GM12878 (cell line): Measurements from ENCODE around the gene ZNF423. TPM values are rescaled to one million over a fixed set of nuclear protein-coding genes. Genes with fewer than 3 reads are reported as not detected.

Experiments
- ATAC-seq: fragments of 200-7000 bp; cut with Tn5 transposase; 3 replicates; pipeline ENCODE4 v1.9.1; 2020; ENCODE audit warnings: mild to moderate bottlenecking, moderate library complexity
- BruUV-seq: library from RNA; stranded (reverse); fragments of 400-500 nt; replicated peaks from 2 replicates; lab custom pipeline; 2021; lab: Mats Ljungman, UMichigan
- CTCF ChIA-PET: fragments of 300-600 bp; sonication (Branson Sonifier 250); formaldehyde crosslinking; extraction: SDS; loops from one replicate; lab custom pipeline; 2021; ENCODE audit warnings: inconsistent platforms; lab: Yijun Ruan, JAX
- POLR2A ChIA-PET: fragments of 350-600 bp; formaldehyde crosslinking; extraction: SDS; loops from one replicate; lab custom pipeline; 2021; ENCODE audit warnings: inconsistent platforms; lab: Charles Lee
- RAD21 ChIA-PET: fragments of 300-600 bp; sonication (Branson Sonifier 250); formaldehyde crosslinking; loops from one replicate; lab custom pipeline; 2023; ENCODE audit warnings: antibody characterized with exemption; ENCODE audit not compliant: unreplicated experiment; lab: Charles Lee
- SMC1A ChIA-PET: fragments of 300-600 bp; sonication (Branson Sonifier 250); formaldehyde crosslinking; loops from one replicate; lab custom pipeline; 2023; ENCODE audit not compliant: unreplicated experiment, uncharacterized antibody; lab: Charles Lee
- DNase-seq: peaks from one replicate; pipeline ENCODE4 v3.0.0-alpha.2; 2011; ENCODE audit warnings: low read depth, low spot score
- FAIRE-seq: peaks from 3 replicates; lab custom pipeline; 2011; peaks lifted over from hg19 to GRCh38; lab: Jason Lieb, UNC
- H2AFZ ChIP-seq: 2 replicates; pipeline ENCODE4 v1.6.0; 2011; ENCODE audit warnings: low read depth, low read length, control low read depth; ENCODE audit not compliant: control insufficient read depth
- H3K27ac ChIP-seq: 2 replicates; pipeline ENCODE4 v1.5.1; 2011; ENCODE audit warnings: control low read depth; ENCODE audit not compliant: control insufficient read depth, insufficient read depth
- H3K27me3 ChIP-seq, 2 experiments: replicated peaks in 1 of 2; 2 replicates each; pipeline versions ENCODE4 v1.6.0 to v1.6.1; 2011; ENCODE audit warnings: low read length in 1 of 2; ENCODE audit not compliant: control insufficient read depth in 2 of 2, insufficient read depth in 2 of 2
- H3K36me3 ChIP-seq, 2 experiments: 2 replicates each; pipeline ENCODE4 v1.5.1; 2011; ENCODE audit warnings: low read length in 1 of 2; ENCODE audit not compliant: control insufficient read depth in 2 of 2, insufficient read depth in 2 of 2
- H3K4me1 ChIP-seq: 2 replicates; pipeline ENCODE4 v1.6.1; 2011; ENCODE audit warnings: mild to moderate bottlenecking, low read length, moderate library complexity, mixed read lengths; ENCODE audit not compliant: control insufficient read depth, insufficient read depth
- H3K4me2 ChIP-seq: 2 replicates; pipeline ENCODE4 v1.6.0; 2011; ENCODE audit warnings: control low read depth; ENCODE audit not compliant: control insufficient read depth, insufficient read depth
- H3K4me3 ChIP-seq: fragments of 200-600 bp; sonication (generic); 2 replicates; pipeline ENCODE4 v1.5.1; 2016
- H3K79me2 ChIP-seq: 2 replicates; pipeline ENCODE4 v1.6.0; 2011; ENCODE audit warnings: low read length; ENCODE audit not compliant: control insufficient read depth, insufficient read depth
- H3K9ac ChIP-seq: 2 replicates; pipeline ENCODE4 v1.8.0; 2011; ENCODE audit warnings: low read length, control low read depth, mixed read lengths; ENCODE audit not compliant: control insufficient read depth, insufficient read depth
- H3K9me3 ChIP-seq: replicated peaks from 3 replicates; pipeline ENCODE4 v1.5.1; 2011; ENCODE audit warnings: mild to moderate bottlenecking, low read length; ENCODE audit not compliant: control insufficient read depth, insufficient read depth
- H4K20me1 ChIP-seq: 2 replicates; pipeline ENCODE4 v1.6.0; 2011; ENCODE audit not compliant: control insufficient read depth, insufficient read depth
- BACH1 ChIP-seq: fragments of 450-650 bp; IDR thresholded peaks from 2 replicates; pipeline ENCODE4 v1.6.1; 2017; ENCODE audit warnings: mild to moderate bottlenecking, borderline replicate concordance
- EED ChIP-seq: sonication (generic); IDR thresholded peaks from 2 replicates; pipeline ENCODE4 v1.6.1; 2016; ENCODE audit warnings: antibody characterized with exemption, low read depth
- HCFC1 ChIP-seq: fragments of 150-350 bp; IDR thresholded peaks from 2 replicates; pipeline ENCODE4 v1.6.1; 2014; ENCODE audit warnings: low read length
- MTA3 ChIP-seq: IDR thresholded peaks from 2 replicates; pipeline ENCODE4 v1.6.1; 2012; ENCODE audit warnings: low read length, inconsistent platforms, borderline replicate concordance
- PAX8 ChIP-seq: fragments of 450-650 bp; IDR thresholded peaks from 2 replicates; pipeline ENCODE4 v1.6.1; 2017; ENCODE audit warnings: mild to moderate bottlenecking, moderate library complexity
- RAD21 ChIP-seq: IDR thresholded peaks from 2 replicates; pipeline ENCODE4 v1.6.1; 2011; ENCODE audit warnings: mild to moderate bottlenecking, low read depth, low read length, moderate library complexity; ENCODE audit not compliant: insufficient read depth
- SREBF1 ChIP-seq: IDR thresholded peaks from 2 replicates; pipeline ENCODE4 v1.6.1; 2012; ENCODE audit warnings: mild to moderate bottlenecking, low read length
- TCF3 ChIP-seq: IDR thresholded peaks from 2 replicates; pipeline ENCODE4 v1.6.1; 2012; ENCODE audit warnings: low read depth, mild to moderate bottlenecking, low read length, borderline replicate concordance; ENCODE audit not compliant: insufficient read depth
- WGBS: methylation state at CpG from one replicate; pipeline ENCODE4 v1.1.6; 2016; ENCODE audit warnings: low lambda C conversion rate; ENCODE audit not compliant: insufficient replicate concordance, insufficient coverage; ENCODE audit errors: missing lambda C conversion rate; 5-methylcytosine and 5-hydroxymethylcytosine counted together
- in situ Hi-C: fragments of 300-500 bp; cut with MboI; formaldehyde crosslinking; loops from 9 replicates; pipeline ENCODE4 v1.14.3; 2018; ENCODE audit warnings: mixed read lengths
- intact Hi-C: fragments of 100-400 bp; cut with micrococcal nuclease; formaldehyde crosslinking; loops from one replicate; pipeline ENCODE4 v1.14.2; 2022; ENCODE audit not compliant: unreplicated experiment
- polyA plus RNA-seq, 11 experiments: library from polyadenylated mRNA; depleted of rRNA in 4 of 11; unstranded in 6 of 11; stranded (reverse) in 5 of 11; fragments of >200 nt; fragmentation: Nextera tagmentation in 4 of 11; fragmentation: Illumina TruSeq in 1 of 11; extraction: Ambion mirVana in 4 of 11; extraction: Trizol in 1 of 11; gene quantifications; 1 replicate in 1 of 11; 2 replicates in 10 of 11; pipeline versions ENCODE4 v1.2.1 to v1.2.3, GENCODE V29; 2011 to 2016; ENCODE audit warnings: inconsistent platforms in 2 of 11, missing spikeins in 2 of 11, low read depth in 1 of 11
- total RNA-seq, 4 experiments: library from RNA; depleted of rRNA in 3 of 4; stranded (reverse); fragments of >200 nt in 3 of 4; fragmentation: Illumina TruSeq in 1 of 4; extraction: Trizol in 1 of 4; gene quantifications; 2 replicates each; pipeline versions ENCODE4 v1.2.1 to v1.2.3, GENCODE V29; 2013 to 2021
- TF ChIP-seq, protein P1 (sequence below): fragments of 450-650 bp; IDR thresholded peaks from 2 replicates; pipeline ENCODE4 v1.6.1; 2014; ENCODE audit warnings: mild to moderate bottlenecking
- TF ChIP-seq, protein P2 (sequence below): IDR thresholded peaks from 2 replicates; pipeline ENCODE4 v1.6.1; 2011; ENCODE audit warnings: borderline replicate concordance, low read depth, mild to moderate bottlenecking, moderate library complexity, mixed read lengths, low read length; ENCODE audit not compliant: insufficient read depth; ENCODE audit errors: extremely low read length
- TF ChIP-seq, protein P3 (sequence below): fragments of 450-650 bp; IDR thresholded peaks from 2 replicates; pipeline ENCODE4 v1.6.1; 2017; ENCODE audit warnings: low read depth, mild to moderate bottlenecking, moderate library complexity

The ZNF423 gene
- total and polyA plus RNA-seq, 10 of the 15 experiments (the other 5 are each of a cell fraction or from before 2014, with no cell fraction given), result 0.03 to 0.64 (median 0.10) TPM

DNA sequence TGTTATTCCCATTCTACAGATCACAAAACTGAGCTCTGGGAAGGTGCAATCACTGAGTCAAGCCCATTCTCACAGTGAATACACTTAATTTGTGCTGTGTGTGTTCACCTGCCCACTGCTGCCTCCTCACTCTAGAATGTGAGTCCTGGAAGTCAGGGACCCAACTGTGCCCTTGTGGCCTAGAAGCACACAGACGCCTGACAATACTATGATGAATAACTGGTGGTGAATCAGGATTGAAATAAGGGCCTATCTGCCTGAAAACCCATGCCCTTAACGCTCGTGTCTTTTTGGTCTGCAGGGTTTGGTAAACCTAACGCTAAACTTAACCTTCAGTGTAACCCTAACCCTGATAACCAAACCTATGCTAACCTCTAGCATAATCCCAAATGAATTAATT lies 80.3 kb downstream of the ZNF423 start:
- no peak for TF ChIP-seq MTA3
- TF ChIP-seq, protein P1, sequence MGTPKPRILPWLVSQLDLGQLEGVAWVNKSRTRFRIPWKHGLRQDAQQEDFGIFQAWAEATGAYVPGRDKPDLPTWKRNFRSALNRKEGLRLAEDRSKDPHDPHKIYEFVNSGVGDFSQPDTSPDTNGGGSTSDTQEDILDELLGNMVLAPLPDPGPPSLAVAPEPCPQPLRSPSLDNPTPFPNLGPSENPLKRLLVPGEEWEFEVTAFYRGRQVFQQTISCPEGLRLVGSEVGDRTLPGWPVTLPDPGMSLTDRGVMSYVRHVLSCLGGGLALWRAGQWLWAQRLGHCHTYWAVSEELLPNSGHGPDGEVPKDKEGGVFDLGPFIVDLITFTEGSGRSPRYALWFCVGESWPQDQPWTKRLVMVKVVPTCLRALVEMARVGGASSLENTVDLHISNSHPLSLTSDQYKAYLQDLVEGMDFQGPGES, result no peak
- no peak for TF ChIP-seq PAX8
- TF ChIP-seq, protein P2, sequence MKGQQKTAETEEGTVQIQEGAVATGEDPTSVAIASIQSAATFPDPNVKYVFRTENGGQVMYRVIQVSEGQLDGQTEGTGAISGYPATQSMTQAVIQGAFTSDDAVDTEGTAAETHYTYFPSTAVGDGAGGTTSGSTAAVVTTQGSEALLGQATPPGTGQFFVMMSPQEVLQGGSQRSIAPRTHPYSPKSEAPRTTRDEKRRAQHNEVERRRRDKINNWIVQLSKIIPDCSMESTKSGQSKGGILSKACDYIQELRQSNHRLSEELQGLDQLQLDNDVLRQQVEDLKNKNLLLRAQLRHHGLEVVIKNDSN, result no peak
- no peak for TF ChIP-seq SREBF1
- TF ChIP-seq, protein P3, sequence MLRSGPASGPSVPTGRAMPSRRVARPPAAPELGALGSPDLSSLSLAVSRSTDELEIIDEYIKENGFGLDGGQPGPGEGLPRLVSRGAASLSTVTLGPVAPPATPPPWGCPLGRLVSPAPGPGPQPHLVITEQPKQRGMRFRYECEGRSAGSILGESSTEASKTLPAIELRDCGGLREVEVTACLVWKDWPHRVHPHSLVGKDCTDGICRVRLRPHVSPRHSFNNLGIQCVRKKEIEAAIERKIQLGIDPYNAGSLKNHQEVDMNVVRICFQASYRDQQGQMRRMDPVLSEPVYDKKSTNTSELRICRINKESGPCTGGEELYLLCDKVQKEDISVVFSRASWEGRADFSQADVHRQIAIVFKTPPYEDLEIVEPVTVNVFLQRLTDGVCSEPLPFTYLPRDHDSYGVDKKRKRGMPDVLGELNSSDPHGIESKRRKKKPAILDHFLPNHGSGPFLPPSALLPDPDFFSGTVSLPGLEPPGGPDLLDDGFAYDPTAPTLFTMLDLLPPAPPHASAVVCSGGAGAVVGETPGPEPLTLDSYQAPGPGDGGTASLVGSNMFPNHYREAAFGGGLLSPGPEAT, result no peak
- TF ChIP-seq HCFC1, result no peak
- no peak for TF ChIP-seq EED
- TF ChIP-seq RAD21, result no peak
- TF ChIP-seq BACH1, result no peak
- TF ChIP-seq TCF3, result no peak
- in situ Hi-C loops (no loop called here), intact Hi-C loops (no loop called here)
- RAD21 ChIA-PET, result no interaction called here
- no peak overlapping the region for H3K4me3 ChIP-seq
- CTCF ChIA-PET, result no interaction called here
- 36% methylated on average over 4 of the region's 4 CpGs for WGBS
- BruUV-seq, result no TSS peak
- no peaks in the 10 kb centered on the region for H3K36me3 ChIP-seq
- no peak overlapping the region for H3K27ac ChIP-seq
- H3K27me3 ChIP-seq, result no peaks in the 10 kb centered on the region; a peak in 2 of 4 replicates
- no peaks in the 10 kb centered on the region for H4K20me1 ChIP-seq
- no peaks in the 10 kb centered on the region for H3K9me3 ChIP-seq
- SMC1A ChIA-PET, result no interaction called here
- no peak overlapping the region for H3K9ac ChIP-seq
- DNase-seq (no peak), FAIRE-seq (no peak), ATAC-seq (no peak)
- no peaks in the 10 kb centered on the region for H3K79me2 ChIP-seq
- POLR2A ChIA-PET, result no interaction called here
- no peaks in the 10 kb centered on the region for H3K4me1 ChIP-seq
- no peak overlapping the region for H2AFZ ChIP-seq
- H3K4me2 ChIP-seq, result no peak overlapping the region
